ENCODE results near the gene SLC18A3. TPM values are rescaled to one million over a fixed set of nuclear protein-coding genes. Genes with fewer than 3 reads are reported as not detected.
A peak's percentile ranks its signal among the peaks of the same experiment; 100 is the strongest.

Gene SLC18A3
- polyA plus RNA-seq, 1 experiment, result not detected

DNA sequence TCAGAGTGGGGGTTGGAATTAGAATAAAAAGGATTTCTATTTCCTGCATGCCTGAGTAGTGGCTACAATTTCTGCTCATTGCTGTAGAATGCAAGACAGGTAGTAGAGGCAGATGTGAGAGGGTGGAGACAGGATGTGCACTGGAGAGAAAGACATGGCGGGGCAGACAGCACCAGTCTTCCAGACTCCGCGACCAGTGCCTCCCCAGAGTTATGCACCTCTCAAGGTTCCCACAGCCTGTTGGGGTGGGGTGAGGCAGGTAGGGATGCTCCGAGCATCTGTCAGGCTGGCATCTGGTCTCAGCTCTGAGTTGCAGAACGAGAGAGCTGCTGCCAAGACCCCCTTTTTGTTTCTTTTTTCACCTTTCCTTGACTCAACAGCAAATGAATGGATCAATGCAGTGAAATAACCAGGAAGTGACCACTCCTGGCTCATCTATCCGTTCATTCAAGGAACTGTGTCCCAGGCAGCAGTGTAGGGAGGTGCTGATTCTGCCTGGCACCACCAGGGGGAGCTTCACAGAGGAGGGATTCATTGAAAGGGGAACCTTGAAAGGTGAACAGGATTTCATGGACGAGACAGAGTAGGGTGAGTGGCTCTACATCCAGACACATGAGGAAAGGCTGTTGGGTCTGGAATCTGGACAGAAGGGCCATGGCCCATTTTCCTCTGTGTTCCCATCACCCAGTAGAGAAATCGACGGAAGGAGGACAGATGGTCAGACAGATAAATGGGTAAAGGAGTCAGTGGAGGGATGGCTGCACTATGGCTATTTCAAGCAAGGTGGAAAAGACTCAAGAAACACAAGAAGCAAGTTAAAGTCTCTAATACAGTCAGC lies 17.2 kb upstream of the SLC18A3 start:
- no peak for DNase-seq (ENCODE audit: low read depth)
- H3K27me3 ChIP-seq (ENCODE audit: control insufficient read depth, insufficient read depth, low read length), result no peaks in the 10 kb centered on the region
- no peaks in the 10 kb centered on the region for H3K36me3 ChIP-seq (ENCODE audit: control insufficient read depth, insufficient read depth, low read length)
- POLR2A ChIA-PET, result no interaction called here
- peak; percentile 99 for TF ChIP-seq CTCF (IDR thresholded peaks at IDR 0.05; ENCODE audit: insufficient read depth, low read depth, low read length)
- CTCF ChIA-PET, result interaction anchor here (0.8 to 4.1 kb wide), 21 partner anchors 8 to 632 kb away, joined by 3 to 41 read pairs (median 4); partner anchors contain the start of gene SLC18A3
- no peak overlapping the region for H3K4me3 ChIP-seq (ENCODE audit: low read depth, low read length)

DNA sequence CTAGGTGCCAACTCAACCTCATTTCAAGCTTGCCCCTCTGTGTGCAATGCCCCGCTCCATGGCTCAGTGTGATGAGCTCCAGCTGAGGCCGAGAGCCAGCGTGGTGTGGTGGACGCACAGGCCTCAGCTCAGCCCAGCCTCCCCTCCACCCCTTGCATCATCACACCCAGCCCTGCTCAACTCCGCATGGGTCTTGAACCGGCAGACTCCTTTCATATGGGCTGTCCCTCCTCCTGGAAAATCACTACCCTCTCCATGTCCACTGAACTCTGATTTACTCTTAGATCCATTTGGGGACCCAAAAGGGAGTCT lies 16.6 kb upstream of the SLC18A3 start:
- DNase-seq (ENCODE audit: low read depth), result no peak
- TF ChIP-seq CTCF (IDR thresholded peaks at IDR 0.05; ENCODE audit: insufficient read depth, low read depth, low read length), result no peak
- H3K36me3 ChIP-seq (ENCODE audit: control insufficient read depth, insufficient read depth, low read length), result no peaks in the 10 kb centered on the region
- ChIA-PET POLR2A (no interaction called here), CTCF (interaction anchor here (0.8 to 4.1 kb wide), 21 partner anchors 8 to 632 kb away, joined by 3 to 41 read pairs (median 4); partner anchors contain the start of gene SLC18A3)
- no peak overlapping the region for H3K4me3 ChIP-seq (ENCODE audit: low read depth, low read length)
- H3K27me3 ChIP-seq (ENCODE audit: control insufficient read depth, insufficient read depth, low read length), result no peaks in the 10 kb centered on the region

DNA sequence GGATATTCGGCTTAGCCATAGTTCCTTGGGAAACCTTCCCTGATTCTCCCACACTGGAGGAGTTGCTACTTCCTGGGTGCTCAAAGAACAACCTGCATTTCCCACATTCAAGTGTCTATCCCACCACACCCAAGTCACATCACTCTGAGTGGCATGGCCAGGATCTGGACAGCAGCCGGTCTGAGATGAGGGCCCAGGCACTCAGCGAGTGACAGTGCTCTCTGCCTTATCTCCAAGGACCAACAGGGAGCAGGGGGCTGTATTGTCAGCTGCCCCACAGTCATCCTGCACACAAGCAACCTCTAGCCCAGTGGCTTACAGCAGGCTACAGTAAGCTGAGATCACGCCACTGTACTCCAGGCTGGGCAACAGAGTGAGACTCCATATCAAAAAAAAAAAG lies 16.1 kb upstream of the SLC18A3 start:
- CTCF ChIA-PET, result interaction anchor here (0.8 to 4.1 kb wide), 13 partner anchors 8 to 631 kb away, joined by 3 to 41 read pairs (median 7); no protein-coding TSS in a partner anchor
- POLR2A ChIA-PET, result no interaction called here
- DNase-seq (ENCODE audit: low read depth), result no peak
- TF ChIP-seq CTCF (IDR thresholded peaks at IDR 0.05; ENCODE audit: insufficient read depth, low read depth, low read length), result no peak
- Histone ChIP-seq H3K36me3 (ENCODE audit: control insufficient read depth, insufficient read depth, low read length) (no peaks in the 10 kb centered on the region), H3K27me3 (ENCODE audit: control insufficient read depth, insufficient read depth, low read length) (no peaks in the 10 kb centered on the region), H3K4me3 (ENCODE audit: low read depth, low read length) (no peak overlapping the region)

- CTCF ChIA-PET, result interaction anchor here (0.7 to 4.1 kb wide), 13 partner anchors 10 to 638 kb away, joined by 3 to 41 read pairs (median 3); no protein-coding TSS in a partner anchor
- POLR2A ChIA-PET, result no interaction called here
- TF ChIP-seq CTCF (IDR thresholded peaks at IDR 0.05; ENCODE audit: insufficient read depth, low read depth, low read length), result peak; percentile 82
- no peaks in the 10 kb centered on the region for H3K27me3 ChIP-seq (ENCODE audit: control insufficient read depth, insufficient read depth, low read length)
- H3K36me3 ChIP-seq (ENCODE audit: control insufficient read depth, insufficient read depth, low read length), result no peaks in the 10 kb centered on the region
- DNase-seq (ENCODE audit: low read depth), result no peak
- no peak overlapping the region for H3K4me3 ChIP-seq (ENCODE audit: low read depth, low read length)
These were observed 15.5 kb upstream of the SLC18A3 start for GRCh38 chr10:49594594-49594993.

- POLR2A ChIA-PET, result no interaction called here
- Histone ChIP-seq H3K4me3 (ENCODE audit: low read depth, low read length) (no peak overlapping the region), H3K36me3 (ENCODE audit: control insufficient read depth, insufficient read depth, low read length) (no peaks in the 10 kb centered on the region), H3K27me3 (ENCODE audit: control insufficient read depth, insufficient read depth, low read length) (no peaks in the 10 kb centered on the region)
- CTCF ChIA-PET, result interaction anchor here (0.6 to 4.1 kb wide), 14 partner anchors 8 to 638 kb away, joined by 3 to 41 read pairs (median 3); no protein-coding TSS in a partner anchor
- no peak for DNase-seq (ENCODE audit: low read depth)
- no peak for TF ChIP-seq CTCF (IDR thresholded peaks at IDR 0.05; ENCODE audit: insufficient read depth, low read depth, low read length)
These were observed 15.0 kb upstream of the SLC18A3 start for GRCh38 chr10:49595003-49595712.

Data from BJ (cell line).